Lower lobe of right lung (tissue), 2 donors: ENCODE data around the gene BCL11B. TPM values are rescaled to one million over a fixed set of nuclear protein-coding genes. Genes with fewer than 3 reads are reported as not detected.
"Not testable (repeated sequence)": the region's sequence is repeated elsewhere in the genome, so short reads cannot be mapped to it uniquely, and the experiment has no call there.

Source experiments
- ATAC-seq, 2 donors: fragments of 200-7000 bp; cut with Tn5 transposase; one replicate each; pipeline ENCODE4 v1.9.1; 2020 to 2022; ENCODE audit warnings: mild to moderate bottlenecking in 2 of 2, moderate library complexity in 2 of 2
- DNase-seq: peaks from one replicate; pipeline ENCODE4 v3.0.0-alpha.2; 2020
- H3K27ac ChIP-seq: fragments of 200-600 bp; one replicate; pipeline ENCODE4 v1.8.0; 2022
- H3K27me3 ChIP-seq: fragments of 200-600 bp; one replicate; pipeline ENCODE4 v1.8.0; 2022; ENCODE audit warnings: low read depth
- H3K36me3 ChIP-seq: fragments of 200-600 bp; one replicate; pipeline ENCODE4 v1.8.0; 2022; ENCODE audit warnings: mild to moderate bottlenecking
- H3K4me1 ChIP-seq: fragments of 200-600 bp; one replicate; pipeline ENCODE4 v1.8.0; 2022
- H3K4me3 ChIP-seq: fragments of 200-600 bp; one replicate; pipeline ENCODE4 v1.8.0; 2022; ENCODE audit warnings: mild to moderate bottlenecking
- H3K9me3 ChIP-seq: fragments of 200-600 bp; one replicate; pipeline ENCODE4 v1.8.0; 2022
- CTCF ChIP-seq: fragments of 200-600 bp; IDR thresholded peaks from one replicate; pipeline ENCODE4 v1.8.0; 2022; ENCODE audit warnings: antibody characterized with exemption, mild to moderate bottlenecking
- intact Hi-C: fragments of 100-400 bp; cut with DNase I; formaldehyde crosslinking; loops from one replicate; pipeline ENCODE4 v1.11.0; 2022
- total RNA-seq: library from RNA; stranded (reverse); fragmentation: NEBNext Ultra II Directional; extraction: Animal tissue kit (Norgen Biotek cat#: 25700); gene quantifications from one replicate; pipeline ENCODE4 v1.2.1, GENCODE V29; 2021
- donor health status: DM: no; HTN: yes; CAD: no; lungs with severe emphysema.

The BCL11B gene
- total RNA-seq, 1 donor from 2014 or later = 2.3 TPM

DNA sequence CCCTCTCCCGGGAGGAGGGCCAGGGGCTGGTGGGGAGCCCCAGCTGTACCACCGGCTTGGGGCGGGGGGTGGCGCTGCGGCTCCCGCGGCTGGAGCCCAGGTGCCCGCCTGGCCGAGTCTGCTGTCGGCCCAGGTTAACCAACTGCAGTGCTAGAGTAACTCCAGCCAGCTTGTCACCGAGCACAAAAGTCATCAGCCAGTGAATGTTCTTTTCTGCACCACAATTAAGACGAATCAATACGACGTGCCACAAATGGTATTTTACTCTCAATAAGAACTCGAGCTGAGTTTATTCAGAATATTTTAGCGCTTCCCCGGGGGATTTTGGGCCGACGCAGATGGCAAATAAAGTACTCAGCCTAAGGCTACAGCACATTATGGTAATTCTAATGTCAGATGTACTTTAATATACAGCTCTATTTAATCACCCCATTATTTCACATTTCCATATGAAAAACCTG is 83.2 kb downstream of the BCL11B start:
- Histone ChIP-seq H3K27ac (no peak overlapping the region), H3K9me3 (no peaks in the 10 kb centered on the region), H3K4me1 (peaks cover 11% of the 10 kb centered on the region), H3K36me3 (no peaks in the 10 kb centered on the region), H3K27me3 (no peaks in the 10 kb centered on the region), H3K4me3 (no peak overlapping the region)
- TF ChIP-seq CTCF = no peak
- intact Hi-C loops = no loop called here
- ATAC-seq = no peak
- DNase-seq = no peak

- H3K4me1 ChIP-seq = peaks cover 11% of the 10 kb centered on the region
- intact Hi-C loops = no loop called here
- H3K36me3 ChIP-seq = no peaks in the 10 kb centered on the region
- H3K27me3 ChIP-seq = no peaks in the 10 kb centered on the region
- H3K27ac ChIP-seq = no peak overlapping the region
- TF ChIP-seq CTCF = no peak
- ATAC-seq (no peak), DNase-seq (no peak)
- H3K4me3 ChIP-seq = no peak overlapping the region
- no peaks in the 10 kb centered on the region for H3K9me3 ChIP-seq
These were observed 84.1 kb downstream of the BCL11B start for GRCh38 chr14:99187858-99188257.

- Histone ChIP-seq H3K36me3 (no peaks in the 10 kb centered on the region), H3K4me1 (peaks cover 11% of the 10 kb centered on the region), H3K27me3 (no peaks in the 10 kb centered on the region), H3K4me3 (no peak overlapping the region), H3K9me3 (no peaks in the 10 kb centered on the region), H3K27ac (no peak overlapping the region)
- ATAC-seq (no peak), DNase-seq (no peak)
- intact Hi-C loops = no loop called here
- no peak for TF ChIP-seq CTCF
These were observed 84.9 kb downstream of the BCL11B start for GRCh38 chr14:99186956-99187690.

DNA sequence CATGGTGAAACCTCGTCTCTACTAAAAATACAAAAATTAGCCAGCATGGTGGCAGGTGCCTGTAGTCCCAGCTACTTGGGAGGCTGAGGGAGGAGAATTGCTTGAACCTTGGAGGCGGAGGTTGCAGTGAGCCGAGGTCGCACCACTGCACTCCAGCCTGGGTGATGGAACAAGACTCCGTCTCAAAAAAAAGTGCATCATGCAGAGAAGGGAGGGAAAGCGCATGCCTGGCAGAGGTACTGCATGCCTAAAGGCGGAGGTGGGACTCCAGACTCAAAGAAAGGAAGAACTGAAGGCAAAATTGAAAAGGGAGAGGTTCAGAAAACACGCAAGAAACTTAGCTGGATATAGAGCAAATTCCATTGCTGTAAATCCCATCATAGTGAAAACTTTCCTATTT is 85.7 kb downstream of the BCL11B start:
- H3K27me3 ChIP-seq, ATAC-seq: not testable (repeated sequence)

GRCh38 chr14:99185436-99186068 is 86.4 kb downstream of the BCL11B start:
- no peak overlapping the region for H3K4me3 ChIP-seq
- H3K36me3 ChIP-seq = no peaks in the 10 kb centered on the region
- DNase-seq (no peak), ATAC-seq (no peak)
- no peak for TF ChIP-seq CTCF
- no peaks in the 10 kb centered on the region for H3K9me3 ChIP-seq
- H3K27me3 ChIP-seq = no peaks in the 10 kb centered on the region
- no peak overlapping the region for H3K27ac ChIP-seq
- no peaks in the 10 kb centered on the region for H3K4me1 ChIP-seq
- intact Hi-C loops = no loop called here

More for the DNA sequence above, 85.7 kb downstream of the BCL11B start:
- DNase-seq, H3K9me3 ChIP-seq, intact Hi-C loops, H3K4me1 ChIP-seq, H3K36me3 ChIP-seq, H3K4me3 ChIP-seq, H3K27ac ChIP-seq: not testable (repeated sequence)

DNA sequence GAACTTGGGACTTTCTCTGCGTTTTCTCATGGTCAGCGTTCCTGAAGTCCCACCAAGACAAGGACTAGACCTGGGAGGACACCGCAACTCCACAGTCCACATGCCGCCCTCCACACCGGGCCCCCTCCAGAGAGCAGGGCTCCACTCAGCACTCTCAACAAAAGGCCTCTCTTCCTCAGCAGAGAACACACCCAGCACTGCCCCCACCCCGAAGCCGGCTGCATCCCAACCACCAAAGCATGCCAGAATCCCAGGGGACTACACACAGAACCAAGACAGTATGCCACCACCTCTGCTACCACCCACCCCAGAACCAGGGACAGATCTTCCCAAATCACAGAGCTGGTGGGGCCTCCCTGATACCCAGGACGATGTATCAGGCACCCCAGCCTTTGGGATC is 88.3 kb downstream of the BCL11B start:
- H3K9me3 ChIP-seq = no peaks in the 10 kb centered on the region
- no peak for TF ChIP-seq CTCF
- no peaks in the 10 kb centered on the region for H3K36me3 ChIP-seq
- intact Hi-C loops = no loop called here
- DNase-seq (no peak), ATAC-seq (no peak)
- H3K27me3 ChIP-seq = no peaks in the 10 kb centered on the region
- no peak overlapping the region for H3K4me3 ChIP-seq
- peaks cover 2% of the 10 kb centered on the region for H3K4me1 ChIP-seq
- H3K27ac ChIP-seq = no peak overlapping the region
